Spleen (tissue), 11 donors: ENCODE measurements around the gene MRPL50. TPM values are rescaled to one million over a fixed set of nuclear protein-coding genes. Genes with fewer than 3 reads are reported as not detected.

ENCODE experiments used
- DNase-seq: peaks from one replicate; pipeline ENCODE4 v3.0.0-alpha.2; 2020
- H3K27ac ChIP-seq, 8 donors: fragments of 200-600 bp; sonication (generic) in 7 of 8; 1 replicate in 4 of 8; 2 replicates in 4 of 8; pipeline versions ENCODE4 v1.5.0 to v1.8.0; 2016 to 2021; ENCODE audit warnings: inconsistent platforms in 4 of 8, mild to moderate bottlenecking in 4 of 8, moderate library complexity in 1 of 8
- H3K27me3 ChIP-seq, 7 donors: fragments of 200-600 bp; sonication (generic) in 6 of 7; replicated peaks in 1 of 7; 1 replicate in 4 of 7; 2 replicates in 3 of 7; pipeline versions ENCODE4 v1.5.0 to v1.8.0; 2016 to 2021; ENCODE audit warnings: inconsistent platforms in 3 of 7, mild to moderate bottlenecking in 1 of 7
- H3K36me3 ChIP-seq, 6 donors: fragments of 200-600 bp; sonication (generic) in 5 of 6; 1 replicate in 4 of 6; 2 replicates in 2 of 6; pipeline versions ENCODE4 v1.5.0 to v1.8.0; 2016 to 2021; ENCODE audit warnings: inconsistent platforms in 2 of 6
- H3K4me1 ChIP-seq, 6 donors: fragments of 200-600 bp; sonication (generic) in 5 of 6; 1 replicate in 3 of 6; 2 replicates in 3 of 6; pipeline versions ENCODE4 v1.5.0 to v1.8.0; 2016 to 2021; ENCODE audit warnings: inconsistent platforms in 3 of 6
- H3K4me3 ChIP-seq, 8 donors: fragments of 200-600 bp; sonication (generic) in 7 of 8; 1 replicate in 4 of 8; 2 replicates in 4 of 8; pipeline versions ENCODE4 v1.5.0 to v1.8.0; 2016 to 2021; ENCODE audit warnings: inconsistent platforms in 4 of 8, mild to moderate bottlenecking in 4 of 8, moderate library complexity in 2 of 8
- H3K9me3 ChIP-seq, 8 donors: fragments of 200-600 bp; sonication (generic) in 7 of 8; 1 replicate in 4 of 8; 2 replicates in 4 of 8; pipeline versions ENCODE4 v1.5.0 to v1.8.0; 2016 to 2021; ENCODE audit warnings: inconsistent platforms in 4 of 8
- CTCF ChIP-seq, 11 experiments: fragments of 200-600 bp in 7 of 11; fragments of 450-650 bp in 4 of 11; sonication (generic) in 4 of 11; IDR thresholded peaks in 8 of 11; conservative IDR thresholded peaks in 3 of 11; 1 replicate in 7 of 11; 2 replicates in 4 of 11; pipeline versions ENCODE4 v1.4.0 to v1.8.0; 2016 to 2021; ENCODE audit warnings: antibody characterized with exemption in 11 of 11, inconsistent platforms in 4 of 11, mild to moderate bottlenecking in 1 of 11
- POLR2A ChIP-seq, 3 donors: fragments of 450-650 bp; IDR thresholded peaks; one replicate each; pipeline ENCODE4 v1.5.1; 2017; ENCODE audit warnings: antibody characterized with exemption in 3 of 3, mild to moderate bottlenecking in 1 of 3
- POLR2AphosphoS5 ChIP-seq, 3 donors: sonication (generic); formaldehyde crosslinking; IDR thresholded peaks; one replicate each; pipeline ENCODE4 v1.5.1; 2017; ENCODE audit warnings: antibody characterized with exemption in 3 of 3
- WGBS, 5 donors: extraction: QIAGEN DNeasy Blood & Tissue Kit in 3 of 5; methylation state at CpG; one replicate each; pipeline versions ENCODE4 v1.1.5 to v1.1.7; 2013 to 2018; 5-methylcytosine and 5-hydroxymethylcytosine counted together
- intact Hi-C: fragments of 100-400 bp; cut with DNase I; formaldehyde crosslinking; loops from one replicate; pipeline ENCODE4 v1.15.0; 2023; ENCODE audit warnings: low total_unique reads
- polyA plus RNA-seq, 3 donors: library from polyadenylated mRNA; stranded (reverse); fragments of 200-250 nt; gene quantifications; one replicate each; pipeline ENCODE4 v1.2.1, GENCODE V29; 2013
- total RNA-seq, 7 donors: library from RNA; depleted of rRNA in 3 of 7; stranded (reverse); fragments of >200 nt in 3 of 7; fragmentation: NEBNext Ultra II Directional in 4 of 7; extraction: Animal tissue kit (Norgen Biotek cat#: 25700) in 4 of 7; gene quantifications; one replicate each; pipeline versions ENCODE4 v1.1.0 to v1.2.1, GENCODE V29; 2016 to 2021
- donor health status: healthy with polysubstance abuse.
- donor health status: DM: no; HTN: no; CAD: no; lungs with moderate emphysema.
- donor health status: DM: no; HTN: no; CAD: no.
- donor health status: Bipolar disorder and iron deficiency.
- donor health status: healthy.
- donor health status: DM: no; HTN: no; CAD: no.
- donor health status: DM: yes; HTN: yes; CAD: no.

Gene MRPL50
- total and polyA plus RNA-seq, 10 donors: 7.8 to 15.5 (median 11.2) TPM

DNA sequence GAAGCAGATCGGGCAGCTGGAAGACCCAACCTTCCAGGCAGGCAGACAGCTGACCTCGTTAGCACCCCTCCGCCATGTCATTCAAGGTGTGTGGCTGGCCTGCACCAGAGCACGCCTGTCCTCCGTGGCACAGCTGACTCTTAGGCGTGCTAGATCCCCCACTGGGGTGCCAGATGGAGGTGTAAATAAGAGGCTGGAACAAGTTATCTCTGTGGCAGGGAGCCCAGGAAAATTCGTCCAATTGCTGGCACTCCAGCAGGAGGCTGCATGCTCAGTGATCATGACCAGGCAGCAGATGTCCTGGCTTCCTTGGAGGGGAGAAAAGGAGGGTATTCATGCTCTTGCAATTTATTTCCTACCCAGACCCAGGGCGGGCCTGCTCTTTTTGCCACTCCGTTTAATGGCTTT, 45.0 kb upstream of the MRPL50 start:
- Histone ChIP-seq H3K4me1 (peaks cover 0 to 2% (median 0%) of the 10 kb centered on the region in 6 donors), H3K27ac (no peak overlapping the region), H3K4me3 (no peak overlapping the region), H3K27me3 (peaks cover 0 to 34% (median 0%) of the 10 kb centered on the region in 7 donors), H3K9me3 (no peaks in the 10 kb centered on the region), H3K36me3 (no peaks in the 10 kb centered on the region)
- no peak for DNase-seq
- TF ChIP-seq POLR2AphosphoS5 (IDR thresholded peaks at IDR 0.05) (no peak), CTCF (IDR thresholded peaks at IDR 0.05 in 8 of 11, conservative IDR thresholded peaks at IDR 0.05 in 3 of 11) (no peak), POLR2A (IDR thresholded peaks at IDR 0.05) (no peak)
- WGBS, 5 donors: 77 to 88% (median 81%) methylated on average over 9 of the region's 9 CpGs
- intact Hi-C loops: no loop called here

GRCh38 chr9:101442736-101443135, 44.3 kb upstream of the MRPL50 start:
- Histone ChIP-seq H3K27me3 (peaks cover 0 to 29% (median 0%) of the 10 kb centered on the region in 7 donors), H3K4me3 (no peak overlapping the region), H3K4me1 (no peaks in the 10 kb centered on the region), H3K36me3 (no peaks in the 10 kb centered on the region), H3K27ac (no peak overlapping the region), H3K9me3 (no peaks in the 10 kb centered on the region)
- no peak for TF ChIP-seq CTCF (IDR thresholded peaks at IDR 0.05 in 8 of 11, conservative IDR thresholded peaks at IDR 0.05 in 3 of 11)
- TF ChIP-seq POLR2AphosphoS5 (IDR thresholded peaks at IDR 0.05): no peak
- TF ChIP-seq POLR2A (IDR thresholded peaks at IDR 0.05): no peak
- DNase-seq: no peak
- intact Hi-C loops: no loop called here
- WGBS, 5 donors: 76 to 81% (median 78%) methylated on average over 3 of the region's 3 CpGs

DNA sequence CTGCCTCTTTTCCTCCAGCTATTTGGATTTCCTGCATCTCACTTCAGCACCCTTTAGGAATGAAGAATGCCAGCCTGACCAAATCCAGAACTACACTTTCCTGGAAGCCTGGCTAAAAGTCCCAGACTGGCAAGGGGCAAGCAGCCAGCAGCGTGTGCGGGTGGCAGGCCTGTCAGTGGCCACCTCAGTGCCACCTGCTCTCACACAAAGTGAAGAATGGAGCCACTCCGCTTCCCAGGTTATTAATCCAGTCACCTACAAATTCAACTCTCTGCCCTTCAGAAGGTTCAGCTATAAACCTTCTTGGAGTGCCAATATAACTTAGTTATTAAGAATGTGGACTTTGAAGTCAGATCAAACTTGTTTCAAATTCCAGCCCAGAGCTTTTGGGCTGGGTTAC, 43.9 kb upstream of the MRPL50 start:
- no peaks in the 10 kb centered on the region for H3K9me3 ChIP-seq
- TF ChIP-seq CTCF (IDR thresholded peaks at IDR 0.05 in 8 of 11, conservative IDR thresholded peaks at IDR 0.05 in 3 of 11) (no peak), POLR2AphosphoS5 (IDR thresholded peaks at IDR 0.05) (no peak), POLR2A (IDR thresholded peaks at IDR 0.05) (no peak)
- peaks cover 0 to 25% (median 0%) of the 10 kb centered on the region in 7 donors for H3K27me3 ChIP-seq
- 90 to 98% (median 94%) methylated on average over 3 of the region's 3 CpGs for WGBS, 5 donors
- no peaks in the 10 kb centered on the region for H3K4me1 ChIP-seq
- intact Hi-C loops: no loop called here
- H3K4me3 ChIP-seq: no peak overlapping the region
- H3K27ac ChIP-seq: no peak overlapping the region
- no peaks in the 10 kb centered on the region for H3K36me3 ChIP-seq
- no peak for DNase-seq

DNA sequence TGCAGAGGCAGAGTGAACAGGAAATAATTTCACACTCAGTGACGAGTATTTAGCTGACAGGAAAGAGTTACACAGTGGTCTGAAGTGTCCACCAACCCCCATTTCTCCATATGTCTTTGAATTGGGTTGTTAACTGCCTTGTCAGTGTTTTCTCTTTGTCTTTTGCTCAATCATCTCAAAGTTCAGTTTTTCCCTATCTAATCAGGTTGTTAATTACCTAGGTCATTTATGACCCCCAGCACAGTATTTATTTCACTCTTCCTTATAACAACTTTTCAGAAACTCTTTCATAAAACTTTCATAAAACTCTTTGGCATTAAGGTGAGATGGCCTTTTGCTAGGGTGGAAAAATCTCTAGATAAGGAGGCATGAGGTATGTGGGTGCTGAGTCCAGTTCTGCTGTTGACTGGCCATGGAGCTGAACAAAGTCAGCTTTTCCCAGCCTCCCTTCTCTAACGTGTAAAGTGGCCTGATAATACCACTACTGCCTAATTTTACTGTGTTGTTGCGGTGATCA, 42.4 kb upstream of the MRPL50 start:
- Histone ChIP-seq H3K9me3 (no peaks in the 10 kb centered on the region), H3K27ac (no peak overlapping the region), H3K27me3 (peaks cover 0 to 15% (median 0%) of the 10 kb centered on the region in 7 donors), H3K36me3 (no peaks in the 10 kb centered on the region), H3K4me1 (no peaks in the 10 kb centered on the region), H3K4me3 (no peak overlapping the region)
- no peak for DNase-seq
- intact Hi-C loops: no loop called here
- WGBS, 5 donors: 49 to 62% (median 54%) methylated on average over 3 of the region's 3 CpGs
- TF ChIP-seq POLR2AphosphoS5 (IDR thresholded peaks at IDR 0.05) (no peak), CTCF (IDR thresholded peaks at IDR 0.05 in 8 of 11, conservative IDR thresholded peaks at IDR 0.05 in 3 of 11) (no peak), POLR2A (IDR thresholded peaks at IDR 0.05) (no peak)
